ENCODE data around the gene ESYT2. TPM values are rescaled to one million over a fixed set of nuclear protein-coding genes. Genes with fewer than 3 reads are reported as not detected.

The ESYT2 gene
- total RNA-seq, 1 donor from 2014 or later = 60.9 TPM

GRCh38 chr7:158716802-158717201, 112.5 kb downstream of the ESYT2 start:
- H3K27ac Mint-ChIP-seq (ENCODE audit: unreplicated experiment) = no peak overlapping the region
- no peak for DNase-seq (ENCODE audit: low read depth)
- no peak overlapping the region for H3K4me3 ChIP-seq (ENCODE audit: insufficient read depth, low read depth, low read length)

GRCh38 chr7:158710651-158711102, 118.6 kb downstream of the ESYT2 start:
- H2AFZ ChIP-seq (ENCODE audit: low read depth, low read length) = no peak overlapping the region
- H3K9me3 ChIP-seq (ENCODE audit: insufficient read depth, low read depth, low read length) = no peaks in the 10 kb centered on the region
- H3K27me3 Mint-ChIP-seq (ENCODE audit: low read depth, unreplicated experiment) = no peaks in the 10 kb centered on the region
- H3K9me3 Mint-ChIP-seq (ENCODE audit: unreplicated experiment) = peaks cover 6% of the 10 kb centered on the region
- H3K4me1 ChIP-seq (ENCODE audit: insufficient read depth, low read length) = no peaks in the 10 kb centered on the region
- no peaks in the 10 kb centered on the region for H3K36me3 Mint-ChIP-seq (ENCODE audit: low read depth, unreplicated experiment)
- peaks cover 5% of the 10 kb centered on the region for H3K4me1 Mint-ChIP-seq (ENCODE audit: low read depth, unreplicated experiment)
- H4K20me1 ChIP-seq (ENCODE audit: insufficient read depth, low read length) = no peaks in the 10 kb centered on the region
- H3K36me3 ChIP-seq (ENCODE audit: insufficient read depth, low read length) = no peaks in the 10 kb centered on the region
- H3K4me3 Mint-ChIP-seq (ENCODE audit: unreplicated experiment) = no peak overlapping the region
- no peaks in the 10 kb centered on the region for H3K79me2 ChIP-seq (ENCODE audit: insufficient read depth, low read length)
- H3K9ac ChIP-seq (ENCODE audit: low read length) = no peak overlapping the region
- H3K27ac Mint-ChIP-seq (ENCODE audit: unreplicated experiment) = no peak overlapping the region
- no peak overlapping the region for H3K4me3 ChIP-seq (ENCODE audit: insufficient read depth, low read depth, low read length)
- TF ChIP-seq CTCF (IDR thresholded peaks at IDR 0.05; ENCODE audit: insufficient read depth, low read depth, low read length) (no peak), EZH2 (IDR thresholded peaks at IDR 0.05; ENCODE audit: insufficient read depth, low read length) (no peak)
- H3K27ac ChIP-seq (ENCODE audit: low read depth, low read length) = no peak overlapping the region
- FAIRE-seq (no peak), DNase-seq (ENCODE audit: low read depth) (peak; percentile 92)
- peak overlapping the region; percentile 4 for H3K4me2 ChIP-seq (ENCODE audit: low read length)
- H3K27me3 ChIP-seq (ENCODE audit: insufficient read depth, low read length) = no peaks in the 10 kb centered on the region

More at GRCh38 chr7:158716802-158717201, 112.5 kb downstream of the ESYT2 start:
- Histone ChIP-seq H4K20me1 (ENCODE audit: insufficient read depth, low read length) (no peaks in the 10 kb centered on the region), H3K4me2 (ENCODE audit: low read length) (no peak overlapping the region), H3K9me3 (ENCODE audit: insufficient read depth, low read depth, low read length) (no peaks in the 10 kb centered on the region), H3K9ac (ENCODE audit: low read length) (no peak overlapping the region), H3K27ac (ENCODE audit: low read depth, low read length) (no peak overlapping the region), H3K79me2 (ENCODE audit: insufficient read depth, low read length) (no peaks in the 10 kb centered on the region), H3K4me1 (ENCODE audit: insufficient read depth, low read length) (no peaks in the 10 kb centered on the region), H3K27me3 (ENCODE audit: insufficient read depth, low read length) (peaks cover 7% of the 10 kb centered on the region), H3K36me3 (ENCODE audit: insufficient read depth, low read length) (no peaks in the 10 kb centered on the region), H2AFZ (ENCODE audit: low read depth, low read length) (no peak overlapping the region)
- H3K9me3 Mint-ChIP-seq (ENCODE audit: unreplicated experiment) = peaks cover 2% of the 10 kb centered on the region
- H3K36me3 Mint-ChIP-seq (ENCODE audit: low read depth, unreplicated experiment) = no peaks in the 10 kb centered on the region
- H3K27me3 Mint-ChIP-seq (ENCODE audit: low read depth, unreplicated experiment) = peaks cover 23% of the 10 kb centered on the region
- TF ChIP-seq CTCF (IDR thresholded peaks at IDR 0.05; ENCODE audit: insufficient read depth, low read depth, low read length) (no peak), EZH2 (IDR thresholded peaks at IDR 0.05; ENCODE audit: insufficient read depth, low read length) (no peak)
- no peaks in the 10 kb centered on the region for H3K4me1 Mint-ChIP-seq (ENCODE audit: low read depth, unreplicated experiment)
- H3K4me3 Mint-ChIP-seq (ENCODE audit: unreplicated experiment) = no peak overlapping the region
- FAIRE-seq = no peak

- no peak overlapping the region for H3K4me3 ChIP-seq (ENCODE audit: insufficient read depth, low read depth, low read length)
- DNase-seq (ENCODE audit: low read depth) (peak; percentile 41), FAIRE-seq (no peak)
Observed at GRCh38 chr7:158707610-158708009, 121.7 kb downstream of the ESYT2 start.

More at GRCh38 chr7:158707610-158708009, 121.7 kb downstream of the ESYT2 start:
- Histone ChIP-seq H3K79me2 (ENCODE audit: insufficient read depth, low read length) (peaks cover 20% of the 10 kb centered on the region), H2AFZ (ENCODE audit: low read depth, low read length) (no peak overlapping the region), H3K27ac (ENCODE audit: low read depth, low read length) (no peak overlapping the region), H4K20me1 (ENCODE audit: insufficient read depth, low read length) (no peaks in the 10 kb centered on the region), H3K9me3 (ENCODE audit: insufficient read depth, low read depth, low read length) (no peaks in the 10 kb centered on the region), H3K4me2 (ENCODE audit: low read length) (no peak overlapping the region), H3K27me3 (ENCODE audit: insufficient read depth, low read length) (no peaks in the 10 kb centered on the region), H3K4me1 (ENCODE audit: insufficient read depth, low read length) (peaks cover 6% of the 10 kb centered on the region), H3K36me3 (ENCODE audit: insufficient read depth, low read length) (no peaks in the 10 kb centered on the region), H3K9ac (ENCODE audit: low read length) (no peak overlapping the region)
- Mint-ChIP-seq H3K27ac (ENCODE audit: unreplicated experiment) (no peak overlapping the region), H3K9me3 (ENCODE audit: unreplicated experiment) (peaks cover 6% of the 10 kb centered on the region), H3K27me3 (ENCODE audit: low read depth, unreplicated experiment) (no peaks in the 10 kb centered on the region), H3K36me3 (ENCODE audit: low read depth, unreplicated experiment) (no peaks in the 10 kb centered on the region), H3K4me3 (ENCODE audit: unreplicated experiment) (no peak overlapping the region), H3K4me1 (ENCODE audit: low read depth, unreplicated experiment) (peaks cover 5% of the 10 kb centered on the region)
- no peak for TF ChIP-seq EZH2 (IDR thresholded peaks at IDR 0.05; ENCODE audit: insufficient read depth, low read length)

All from astrocyte (in vitro differentiated cells and primary cell).